SKM-1 treated with dmso at 0.1 percent for 144 hours (cell line): ENCODE data around the gene VPS9D1.

Experiments used
- DNase-seq: peaks from one replicate; lab custom pipeline; 2025; ENCODE audit not compliant: unreplicated experiment; lab: John Stamatoyannopoulos, UW

VPS9D1 gene

GRCh38 chr16:89733322-89733721, 12.6 kb upstream of the VPS9D1 start:
- no peak for DNase-seq

GRCh38 chr16:89732918-89733242, 12.2 kb upstream of the VPS9D1 start:
- DNase-seq, result no peak

GRCh38 chr16:89732142-89732917, 11.6 kb upstream of the VPS9D1 start:
- DNase-seq, result no peak

- DNase-seq, result no peak
These were observed 10.0 kb upstream of the VPS9D1 start for GRCh38 chr16:89730610-89731234.

- no peak for DNase-seq
These were observed 9.3 kb upstream of the VPS9D1 start for GRCh38 chr16:89729863-89730593.

DNA sequence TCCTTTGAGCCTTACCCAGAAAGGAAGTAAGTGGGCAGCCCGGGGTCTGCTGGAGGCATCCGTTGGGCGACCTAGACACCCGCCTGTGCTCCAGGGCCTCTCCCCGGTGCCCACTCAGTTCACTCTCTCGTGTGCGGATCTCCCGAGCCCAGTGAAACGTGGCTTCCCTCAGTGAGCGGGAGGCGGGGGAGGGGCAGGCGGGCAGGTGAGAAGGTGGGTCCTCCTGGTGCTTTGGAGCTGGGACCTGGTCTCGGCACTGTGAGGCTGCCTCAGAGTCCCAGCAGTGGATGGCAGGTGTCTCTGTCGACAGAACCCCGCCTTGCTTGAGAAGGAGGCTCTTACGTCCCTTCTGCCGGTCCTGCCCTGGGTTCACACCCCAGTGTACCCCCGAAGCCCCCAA, 8.6 kb upstream of the VPS9D1 start:
- no peak for DNase-seq

DNA sequence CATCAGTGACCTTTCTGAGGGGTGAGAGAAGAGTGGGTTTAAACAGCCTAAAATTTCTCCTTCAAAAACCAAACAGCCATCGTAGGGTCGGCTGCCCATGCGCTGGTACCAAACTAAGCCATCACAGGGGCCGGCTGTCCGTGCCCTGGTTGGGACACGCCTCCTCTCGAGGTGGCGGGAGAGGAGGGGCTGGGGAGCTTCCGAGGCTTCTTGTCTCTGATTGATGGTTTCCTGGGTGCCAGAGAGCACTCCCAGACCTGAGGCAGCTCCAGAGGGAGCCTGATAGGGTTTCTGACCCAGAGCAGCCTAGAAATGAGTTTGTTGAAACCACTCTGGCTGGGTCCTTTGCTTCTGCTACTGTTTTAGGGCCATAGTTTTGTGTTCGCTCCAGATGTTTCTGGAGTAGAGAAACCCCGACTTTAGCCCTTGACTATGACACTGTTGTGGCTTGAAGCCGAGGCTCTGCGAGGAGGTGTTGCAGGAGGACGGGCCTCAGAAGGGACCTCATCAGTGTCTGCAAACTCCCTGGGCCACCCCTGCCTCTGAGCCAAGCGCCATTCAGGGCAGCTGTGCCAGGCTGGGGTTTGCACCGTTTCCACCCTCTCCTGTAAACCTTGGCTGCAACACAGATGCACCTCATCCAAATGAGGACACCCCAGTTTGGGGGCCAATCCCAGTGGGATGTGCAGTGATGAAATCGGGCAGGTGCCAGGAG, 6.9 kb upstream of the VPS9D1 start:
- DNase-seq, result no peak

DNA sequence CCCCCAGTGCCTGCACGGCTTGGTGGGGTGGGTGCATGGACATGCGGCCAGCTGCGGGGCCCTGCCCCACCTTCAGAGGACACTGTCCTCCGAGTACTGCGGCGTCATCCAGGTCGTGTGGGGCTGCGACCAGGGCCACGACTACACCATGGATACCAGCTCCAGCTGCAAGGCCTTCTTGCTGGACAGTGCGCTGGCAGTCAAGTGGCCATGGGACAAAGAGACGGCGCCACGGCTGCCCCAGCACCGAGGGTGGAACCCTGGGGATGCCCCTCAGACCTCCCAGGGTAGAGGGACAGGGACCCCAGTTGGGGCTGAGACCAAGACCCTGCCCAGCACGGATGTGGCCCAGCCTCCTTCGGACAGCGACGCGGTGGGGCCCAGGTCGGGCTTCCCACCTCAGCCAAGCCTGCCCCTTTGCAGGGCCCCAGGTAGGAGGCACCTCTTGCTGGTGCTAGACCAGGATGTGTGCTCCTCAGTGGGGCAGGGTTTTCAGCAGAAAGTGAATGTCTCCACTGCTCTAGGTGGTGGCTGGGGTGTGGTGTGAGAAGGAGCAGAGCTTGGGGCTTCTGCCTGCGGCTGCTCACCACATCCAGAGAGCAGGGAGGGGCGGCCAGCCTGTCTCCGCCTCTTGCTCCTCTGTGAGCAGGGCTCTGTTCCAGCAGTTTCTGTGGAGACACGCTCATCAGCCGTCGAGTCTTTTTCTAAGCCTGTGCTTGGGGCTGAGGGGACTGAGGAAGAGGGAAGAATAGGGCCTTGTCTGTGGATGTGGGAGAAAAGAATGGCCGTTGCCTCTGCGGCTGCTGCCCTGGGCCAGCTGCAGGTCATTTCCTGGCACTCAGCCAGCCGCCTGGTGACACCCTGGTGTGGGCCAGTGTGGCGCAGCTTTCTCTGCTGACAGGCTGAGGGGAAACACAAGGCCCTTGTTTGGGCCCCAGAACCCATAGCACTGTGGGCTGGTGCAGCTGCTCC, 2.9 kb upstream of the VPS9D1 start:
- DNase-seq, result no peak

- DNase-seq, result no peak
These were observed 1.9 kb upstream of the VPS9D1 start for GRCh38 chr16:89722392-89723278.

- DNase-seq, result peak; percentile 52
These were observed 1.1 kb upstream of the VPS9D1 start for GRCh38 chr16:89721546-89722391.

GRCh38 chr16:89720551-89720812, 216 bp downstream of the VPS9D1 start:
- no peak for DNase-seq

GRCh38 chr16:89717688-89718505, 2.8 kb downstream of the VPS9D1 start:
- no peak for DNase-seq

DNA sequence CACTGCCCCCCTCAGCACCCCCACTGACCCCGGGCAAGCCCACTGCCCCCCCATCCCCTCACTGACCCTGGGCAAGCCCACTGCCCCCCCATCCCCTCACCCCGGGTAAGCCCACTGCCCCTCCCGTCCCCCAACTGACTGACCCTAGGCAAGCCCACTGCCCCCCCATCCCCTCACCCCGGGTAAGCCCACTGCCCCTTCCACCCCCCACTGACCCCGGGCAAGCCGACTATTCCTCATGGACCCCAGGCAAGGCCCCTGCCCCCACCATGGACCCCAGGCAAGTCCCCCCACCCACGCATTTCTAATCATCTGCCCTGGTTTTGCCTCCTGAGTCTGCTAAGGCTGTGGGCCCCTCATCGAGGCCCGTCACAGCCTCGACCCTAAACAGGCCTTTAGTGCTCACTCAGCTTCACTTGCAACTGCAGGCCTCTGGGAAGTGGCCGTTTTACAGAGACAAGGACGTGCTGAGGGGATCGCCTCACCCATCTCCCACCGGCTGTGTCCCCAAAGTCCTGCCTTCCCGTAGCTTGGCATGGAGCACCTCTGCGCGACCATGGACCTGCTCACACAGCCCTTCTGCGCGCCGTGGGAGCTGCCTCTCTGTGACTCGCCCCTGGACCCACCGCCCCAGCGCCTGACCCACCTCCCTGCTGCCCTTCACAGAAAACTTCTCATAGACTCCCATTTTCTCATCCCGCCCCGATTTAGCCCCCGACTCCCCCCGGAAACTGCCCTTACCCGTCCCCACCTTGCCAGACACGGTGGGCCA, 3.6 kb downstream of the VPS9D1 start:
- no peak for DNase-seq

DNA sequence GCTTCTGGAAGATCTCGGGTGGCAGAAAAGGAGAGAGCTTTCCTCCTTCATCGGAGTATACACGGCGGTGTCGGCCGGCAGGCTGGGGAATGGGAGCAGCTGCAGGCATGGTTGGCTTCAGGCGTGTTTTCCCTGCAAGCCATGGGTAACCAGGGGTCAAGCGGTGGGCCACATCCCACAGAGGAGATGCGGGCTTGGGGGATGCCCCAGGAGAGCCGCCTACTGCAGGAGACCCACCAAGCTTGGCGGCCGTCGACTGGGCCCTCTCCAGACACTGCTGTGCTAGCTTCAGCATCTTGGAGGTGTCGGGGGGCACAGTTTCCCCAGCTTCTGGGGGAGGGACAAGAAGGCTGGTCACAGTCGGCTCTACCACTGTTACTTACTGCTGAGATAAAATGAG, 4.2 kb downstream of the VPS9D1 start:
- DNase-seq, result no peak

GRCh38 chr16:89712274-89712781, 8.4 kb downstream of the VPS9D1 start:
- DNase-seq, result no peak

DNA sequence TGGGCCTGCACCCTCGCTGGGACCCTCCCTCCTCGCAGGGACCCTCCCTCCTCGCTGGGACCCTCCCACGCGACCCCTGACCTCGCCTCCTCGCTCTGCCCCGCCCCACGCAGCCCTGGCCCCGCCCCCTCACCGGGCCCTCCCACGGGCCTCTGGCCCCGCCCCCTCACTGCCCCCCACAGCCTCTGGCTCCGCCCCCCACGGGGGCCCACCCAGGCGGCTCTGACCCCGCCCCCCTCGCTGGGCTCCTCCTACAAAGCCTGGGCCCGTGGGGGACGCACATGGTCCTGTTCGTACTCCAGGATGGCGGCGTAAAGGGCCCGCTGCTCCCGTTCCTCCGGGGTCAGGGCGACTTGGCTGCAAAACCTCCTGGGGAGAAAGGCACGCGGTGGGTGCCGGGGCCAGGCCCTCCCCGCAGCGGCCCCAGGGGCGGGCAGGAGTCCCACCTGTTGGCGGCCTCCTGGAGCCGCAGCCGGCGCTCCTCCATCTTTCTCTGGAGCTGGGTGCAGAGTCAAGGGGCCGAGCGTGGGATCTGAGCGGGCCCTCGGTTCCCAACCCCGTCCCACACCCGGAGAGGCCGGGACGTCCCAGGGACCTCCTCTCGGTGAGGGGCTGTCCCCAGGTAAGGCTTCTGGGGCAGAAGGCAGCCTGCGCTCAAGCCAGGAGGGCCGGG, 9.0 kb downstream of the VPS9D1 start:
- peak; percentile 36 for DNase-seq
